ENCODE measurements around the gene TM9SF1.

DNA sequence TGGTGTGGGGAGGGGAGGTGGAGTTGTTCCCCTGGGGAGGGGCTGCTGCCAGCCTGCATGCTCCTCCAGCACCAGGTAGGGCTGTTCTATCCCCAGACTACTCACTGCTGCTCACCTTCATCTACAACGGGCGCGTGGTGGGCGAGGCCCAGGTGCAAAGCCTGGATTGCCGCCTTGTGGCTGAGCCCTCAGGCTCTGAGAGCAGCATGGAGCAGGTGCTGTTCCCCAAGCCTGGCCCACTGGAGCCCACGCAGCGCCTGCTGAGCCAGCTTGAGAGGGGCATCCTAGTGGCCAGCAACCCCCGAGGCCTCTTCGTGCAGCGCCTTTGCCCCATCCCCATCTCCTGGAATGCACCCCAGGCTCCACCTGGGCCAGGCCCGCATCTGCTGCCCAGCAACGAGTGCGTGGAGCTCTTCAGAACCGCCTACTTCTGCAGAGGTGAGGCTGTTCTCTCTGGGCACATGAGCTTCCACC, 30.7 kb downstream of the TM9SF1 start:
- TF ChIP-seq, protein P1, sequence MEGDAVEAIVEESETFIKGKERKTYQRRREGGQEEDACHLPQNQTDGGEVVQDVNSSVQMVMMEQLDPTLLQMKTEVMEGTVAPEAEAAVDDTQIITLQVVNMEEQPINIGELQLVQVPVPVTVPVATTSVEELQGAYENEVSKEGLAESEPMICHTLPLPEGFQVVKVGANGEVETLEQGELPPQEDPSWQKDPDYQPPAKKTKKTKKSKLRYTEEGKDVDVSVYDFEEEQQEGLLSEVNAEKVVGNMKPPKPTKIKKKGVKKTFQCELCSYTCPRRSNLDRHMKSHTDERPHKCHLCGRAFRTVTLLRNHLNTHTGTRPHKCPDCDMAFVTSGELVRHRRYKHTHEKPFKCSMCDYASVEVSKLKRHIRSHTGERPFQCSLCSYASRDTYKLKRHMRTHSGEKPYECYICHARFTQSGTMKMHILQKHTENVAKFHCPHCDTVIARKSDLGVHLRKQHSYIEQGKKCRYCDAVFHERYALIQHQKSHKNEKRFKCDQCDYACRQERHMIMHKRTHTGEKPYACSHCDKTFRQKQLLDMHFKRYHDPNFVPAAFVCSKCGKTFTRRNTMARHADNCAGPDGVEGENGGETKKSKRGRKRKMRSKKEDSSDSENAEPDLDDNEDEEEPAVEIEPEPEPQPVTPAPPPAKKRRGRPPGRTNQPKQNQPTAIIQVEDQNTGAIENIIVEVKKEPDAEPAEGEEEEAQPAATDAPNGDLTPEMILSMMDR (IDR thresholded peaks at IDR 0.05), result no peak
- TF ChIP-seq POLR2A (IDR thresholded peaks at IDR 0.05), result no peak

Data from testis (tissue), 2 donors.